GM21515 (cell line): ENCODE results near the gene ETFBKMT.

Experiments
- ATAC-seq: cut with Tn5 transposase; IDR thresholded peaks from one replicate; pipeline ENCODE4 v1.9.1; 2021; ENCODE audit not compliant: unreplicated experiment

Gene ETFBKMT

GRCh38 chr12:31659087-31659942, at the start of gene ETFBKMT:
TSS of gene ETFBKMT (plus strand) at chr12:31659688. CDS start at chr12:31661954, 2,266 bp downstream.
- ATAC-seq: peak; percentile 99

GRCh38 chr12:31612819-31613218, 46.7 kb upstream of the ETFBKMT start:
- ATAC-seq: no peak

- no peak for ATAC-seq
Observed at GRCh38 chr12:31618228-31619025, 41.1 kb upstream of the ETFBKMT start.

- ATAC-seq: no peak
Observed at GRCh38 chr12:31620311-31620710, 39.2 kb upstream of the ETFBKMT start.

- no peak for ATAC-seq
Observed at GRCh38 chr12:31622038-31622437, 37.5 kb upstream of the ETFBKMT start.

- no peak for ATAC-seq
Observed at GRCh38 chr12:31626270-31626995, 33.1 kb upstream of the ETFBKMT start.

- no peak for ATAC-seq
Observed at GRCh38 chr12:31627456-31628054, 31.9 kb upstream of the ETFBKMT start.

GRCh38 chr12:31629756-31630732, 29.4 kb upstream of the ETFBKMT start:
- ATAC-seq: no peak

GRCh38 chr12:31631023-31631724, 28.3 kb upstream of the ETFBKMT start:
- ATAC-seq: no peak

GRCh38 chr12:31631809-31632208, 27.7 kb upstream of the ETFBKMT start:
- ATAC-seq: no peak

GRCh38 chr12:31633464-31633863, 26.0 kb upstream of the ETFBKMT start:
- ATAC-seq: no peak

- no peak for ATAC-seq
Observed at GRCh38 chr12:31634620-31635019, 24.9 kb upstream of the ETFBKMT start.

- ATAC-seq: no peak
Observed at GRCh38 chr12:31641509-31642090, 17.9 kb upstream of the ETFBKMT start.

- no peak for ATAC-seq
Observed at GRCh38 chr12:31644536-31644935, 15.0 kb upstream of the ETFBKMT start.

GRCh38 chr12:31645924-31646323, 13.6 kb upstream of the ETFBKMT start:
- no peak for ATAC-seq

- no peak for ATAC-seq
Observed at GRCh38 chr12:31647086-31647491, 12.4 kb upstream of the ETFBKMT start.

GRCh38 chr12:31650918-31651317, 8.6 kb upstream of the ETFBKMT start:
- ATAC-seq: no peak

- ATAC-seq: no peak
Observed at GRCh38 chr12:31651893-31652521, 7.5 kb upstream of the ETFBKMT start.
